ENCODE data around the gene SSTR3. TPM values are rescaled to one million over a fixed set of nuclear protein-coding genes. Genes with fewer than 3 reads are reported as not detected.

Gene SSTR3
- total RNA-seq, 1 experiment from 2014 or later: not detected

DNA sequence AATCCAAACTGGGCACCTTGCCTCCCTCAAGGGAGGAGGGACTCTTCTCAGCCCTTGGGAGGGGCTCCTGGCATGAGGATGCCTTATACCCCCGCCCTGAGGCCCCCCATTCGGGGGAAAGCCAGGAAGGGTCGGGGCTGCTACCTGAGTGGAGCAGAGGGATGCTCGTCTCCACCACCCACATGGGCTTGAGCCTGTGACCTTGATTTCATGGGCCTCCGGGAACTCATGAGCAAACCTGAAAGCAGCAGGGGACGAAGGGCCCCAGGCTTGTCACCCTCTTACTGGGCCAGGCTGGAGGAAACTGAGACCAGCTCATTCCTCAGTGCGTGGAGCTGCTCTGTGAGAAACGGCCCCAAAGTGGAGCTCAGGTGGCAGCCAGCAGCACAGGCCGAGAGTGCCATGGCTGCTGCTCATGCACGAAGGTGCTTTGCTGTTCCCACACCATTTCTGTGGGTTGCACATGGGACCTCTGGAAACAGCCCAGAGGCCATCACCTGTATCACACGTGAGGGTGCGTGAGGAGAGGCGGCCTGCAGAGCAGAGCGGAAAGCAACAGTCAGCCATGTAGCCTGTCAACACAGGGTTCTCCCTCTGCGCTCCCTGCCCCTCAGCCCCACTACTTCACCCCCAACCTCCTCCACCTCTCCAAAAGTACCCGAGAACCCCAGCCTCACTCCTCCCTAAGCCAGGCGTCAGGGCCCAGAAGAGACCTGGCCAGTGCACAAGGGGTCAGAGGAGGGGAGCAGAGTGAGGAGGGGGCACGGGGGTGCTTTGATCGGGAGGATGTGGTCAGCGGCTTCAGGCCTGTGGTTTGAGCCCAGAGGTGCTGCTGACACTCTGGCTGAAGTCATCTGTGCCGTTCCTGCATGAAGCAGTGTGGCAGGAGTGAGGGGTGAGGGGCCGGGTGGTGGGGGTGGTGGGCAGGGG is 48.4 kb downstream of the SSTR3 start:
- POLR2A ChIA-PET: no interaction called here
- H3K36me3 Mint-ChIP-seq (ENCODE audit: insufficient read depth, unreplicated experiment): no peaks in the 10 kb centered on the region
- CTCF ChIA-PET: interaction anchor here (0.6 to 5.2 kb wide), 6 partner anchors 12 to 283 kb away, joined by 3 to 19 read pairs (median 4); no protein-coding TSS in a partner anchor
- no peaks in the 10 kb centered on the region for H3K9me3 Mint-ChIP-seq (ENCODE audit: unreplicated experiment)
- peaks cover 15% of the 10 kb centered on the region for H3K27me3 Mint-ChIP-seq (ENCODE audit: insufficient read depth, unreplicated experiment)
- H3K4me3 Mint-ChIP-seq (ENCODE audit: unreplicated experiment): no peak overlapping the region
- H3K4me1 Mint-ChIP-seq (ENCODE audit: insufficient read depth, unreplicated experiment): peaks cover 6% of the 10 kb centered on the region
- intact Hi-C loops (cut with micrococcal nuclease): no loop called here
- DNase-seq (ENCODE audit: unreplicated experiment): no peak
- BruUV-seq (replicated peaks): no TSS peak
- H3K27ac Mint-ChIP-seq (ENCODE audit: low read depth, unreplicated experiment): no peak overlapping the region
- TF ChIP-seq, protein P1, sequence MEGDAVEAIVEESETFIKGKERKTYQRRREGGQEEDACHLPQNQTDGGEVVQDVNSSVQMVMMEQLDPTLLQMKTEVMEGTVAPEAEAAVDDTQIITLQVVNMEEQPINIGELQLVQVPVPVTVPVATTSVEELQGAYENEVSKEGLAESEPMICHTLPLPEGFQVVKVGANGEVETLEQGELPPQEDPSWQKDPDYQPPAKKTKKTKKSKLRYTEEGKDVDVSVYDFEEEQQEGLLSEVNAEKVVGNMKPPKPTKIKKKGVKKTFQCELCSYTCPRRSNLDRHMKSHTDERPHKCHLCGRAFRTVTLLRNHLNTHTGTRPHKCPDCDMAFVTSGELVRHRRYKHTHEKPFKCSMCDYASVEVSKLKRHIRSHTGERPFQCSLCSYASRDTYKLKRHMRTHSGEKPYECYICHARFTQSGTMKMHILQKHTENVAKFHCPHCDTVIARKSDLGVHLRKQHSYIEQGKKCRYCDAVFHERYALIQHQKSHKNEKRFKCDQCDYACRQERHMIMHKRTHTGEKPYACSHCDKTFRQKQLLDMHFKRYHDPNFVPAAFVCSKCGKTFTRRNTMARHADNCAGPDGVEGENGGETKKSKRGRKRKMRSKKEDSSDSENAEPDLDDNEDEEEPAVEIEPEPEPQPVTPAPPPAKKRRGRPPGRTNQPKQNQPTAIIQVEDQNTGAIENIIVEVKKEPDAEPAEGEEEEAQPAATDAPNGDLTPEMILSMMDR (IDR thresholded peaks at IDR 0.05; ENCODE audit: unreplicated experiment): no peak

DNA sequence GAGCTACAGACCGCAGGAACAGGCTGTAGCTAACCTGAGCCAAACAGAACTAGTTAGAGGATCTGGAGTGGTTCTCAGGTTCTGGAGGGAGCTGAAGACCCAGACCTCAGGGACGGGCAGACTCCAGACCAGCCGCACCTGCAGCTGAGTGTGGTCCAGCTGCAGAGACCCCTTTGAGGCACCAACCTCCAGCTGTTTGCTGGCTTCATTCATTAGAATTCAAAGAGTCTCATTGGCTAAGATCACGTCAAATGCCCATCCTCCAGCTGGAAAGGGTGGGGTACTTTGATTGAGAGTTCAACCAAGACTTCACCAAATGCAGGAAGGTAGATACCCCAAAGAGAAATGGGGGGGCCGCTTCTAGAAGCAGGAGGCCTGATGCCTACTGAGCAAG is 49.2 kb downstream of the SSTR3 start:
- H3K4me3 Mint-ChIP-seq (ENCODE audit: unreplicated experiment): no peak overlapping the region
- no peaks in the 10 kb centered on the region for H3K36me3 Mint-ChIP-seq (ENCODE audit: insufficient read depth, unreplicated experiment)
- H3K9me3 Mint-ChIP-seq (ENCODE audit: unreplicated experiment): no peaks in the 10 kb centered on the region
- ChIA-PET CTCF (interaction anchor here (0.6 to 5.2 kb wide), 4 partner anchors 14 to 283 kb away, joined by 3 to 19 read pairs (median 6); no protein-coding TSS in a partner anchor), POLR2A (no interaction called here)
- TF ChIP-seq, protein P1 (IDR thresholded peaks at IDR 0.05; ENCODE audit: unreplicated experiment): no peak
- no peak for DNase-seq (ENCODE audit: unreplicated experiment)
- intact Hi-C loops (cut with micrococcal nuclease): no loop called here
- H3K27me3 Mint-ChIP-seq (ENCODE audit: insufficient read depth, unreplicated experiment): peaks cover 20% of the 10 kb centered on the region
- no peak overlapping the region for H3K27ac Mint-ChIP-seq (ENCODE audit: low read depth, unreplicated experiment)
- peaks cover 6% of the 10 kb centered on the region for H3K4me1 Mint-ChIP-seq (ENCODE audit: insufficient read depth, unreplicated experiment)
- no TSS peak for BruUV-seq (replicated peaks)

DNA sequence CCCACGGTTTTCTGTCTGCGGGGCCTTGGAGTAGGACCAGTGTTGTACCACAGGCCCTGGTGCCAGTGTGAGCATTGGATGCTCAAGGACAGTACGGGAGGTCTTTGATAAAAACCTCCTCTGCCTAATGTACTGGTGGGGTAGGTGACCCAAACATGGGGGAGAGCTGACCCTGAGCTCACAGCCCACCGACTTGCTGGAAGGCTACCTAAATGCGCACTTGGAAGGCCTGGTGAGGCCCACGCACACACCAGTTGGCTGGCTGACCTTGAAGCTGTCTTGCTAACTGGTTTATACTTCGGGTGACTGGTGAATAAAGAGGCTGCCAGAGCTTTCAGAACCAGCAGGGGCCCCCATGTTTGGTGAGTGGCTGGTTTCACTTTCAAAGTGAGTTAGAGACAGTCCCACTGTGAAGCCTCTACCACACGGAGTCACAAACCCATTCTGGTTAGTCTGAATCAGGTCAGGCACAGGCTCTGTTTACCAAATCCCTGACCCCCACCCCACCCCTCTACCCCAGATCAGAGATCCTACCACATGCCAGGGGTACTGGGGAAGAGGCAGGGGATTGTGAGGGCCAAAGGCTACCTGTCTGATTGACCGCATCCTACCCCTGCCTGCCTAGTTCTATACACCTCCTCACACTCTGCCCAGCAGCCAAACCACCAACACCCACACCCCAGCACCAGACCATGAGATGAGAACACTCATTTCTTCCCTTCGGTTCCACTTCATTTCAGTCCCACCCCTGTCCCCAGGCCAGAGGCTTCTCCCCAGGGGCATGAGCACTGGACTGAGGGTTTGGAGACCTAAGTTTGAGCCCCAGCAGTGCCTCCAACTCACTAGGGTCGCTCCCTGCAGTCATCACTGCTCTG is 49.8 kb downstream of the SSTR3 start:
- ChIA-PET CTCF (interaction anchor here (0.6 to 5.2 kb wide), 3 partner anchors 35 to 154 kb away, joined by 3 to 19 read pairs (median 7); no protein-coding TSS in a partner anchor), POLR2A (interaction anchor here (0.7 kb wide), 1 partner anchor 17 kb away, joined by 3 read pairs; no protein-coding TSS in a partner anchor)
- Mint-ChIP-seq H3K4me3 (ENCODE audit: unreplicated experiment) (no peak overlapping the region), H3K9me3 (ENCODE audit: unreplicated experiment) (no peaks in the 10 kb centered on the region), H3K27me3 (ENCODE audit: insufficient read depth, unreplicated experiment) (peaks cover 26% of the 10 kb centered on the region), H3K4me1 (ENCODE audit: insufficient read depth, unreplicated experiment) (peaks cover 6% of the 10 kb centered on the region), H3K27ac (ENCODE audit: low read depth, unreplicated experiment) (no peak overlapping the region), H3K36me3 (ENCODE audit: insufficient read depth, unreplicated experiment) (no peaks in the 10 kb centered on the region)
- DNase-seq (ENCODE audit: unreplicated experiment): no peak
- TF ChIP-seq, protein P1 (IDR thresholded peaks at IDR 0.05; ENCODE audit: unreplicated experiment): no peak
- intact Hi-C loops (cut with micrococcal nuclease): no loop called here
- no TSS peak for BruUV-seq (replicated peaks)

DNA sequence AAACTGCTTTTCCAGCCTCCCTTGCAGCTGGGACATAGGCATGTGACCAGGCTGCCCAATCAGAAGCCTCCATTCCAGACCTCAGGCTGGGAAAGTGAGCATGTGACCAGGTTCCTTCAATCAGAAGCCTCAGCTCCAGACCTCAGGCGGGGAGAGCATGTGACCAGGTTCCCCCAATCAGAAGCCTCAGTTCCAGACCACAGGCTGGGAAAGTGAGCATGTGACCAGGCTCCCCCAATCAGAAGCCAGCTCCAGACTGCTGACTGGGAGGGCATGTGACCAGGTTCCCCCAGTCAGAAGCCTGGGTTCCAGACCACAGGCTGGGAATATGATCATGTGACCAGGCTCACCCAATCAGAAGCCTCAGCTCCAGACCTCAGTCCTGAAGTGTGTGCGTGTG is 50.8 kb downstream of the SSTR3 start:
- CTCF ChIA-PET: no interaction called here
- POLR2A ChIA-PET: interaction anchor here (1.3 kb wide), 1 partner anchor 36 kb away, joined by 3 read pairs; no protein-coding TSS in a partner anchor
- no peak for DNase-seq (ENCODE audit: unreplicated experiment)
- Mint-ChIP-seq H3K4me1 (ENCODE audit: insufficient read depth, unreplicated experiment) (peaks cover 1% of the 10 kb centered on the region), H3K27ac (ENCODE audit: low read depth, unreplicated experiment) (no peak overlapping the region), H3K9me3 (ENCODE audit: unreplicated experiment) (no peaks in the 10 kb centered on the region), H3K4me3 (ENCODE audit: unreplicated experiment) (no peak overlapping the region), H3K36me3 (ENCODE audit: insufficient read depth, unreplicated experiment) (no peaks in the 10 kb centered on the region), H3K27me3 (ENCODE audit: insufficient read depth, unreplicated experiment) (peaks cover 33% of the 10 kb centered on the region)
- TF ChIP-seq, protein P1 (IDR thresholded peaks at IDR 0.05; ENCODE audit: unreplicated experiment): no peak
- no TSS peak for BruUV-seq (replicated peaks)
- intact Hi-C loops (cut with micrococcal nuclease): no loop called here

All from MCF 10A (cell line).